A673 (cell line): ENCODE measurements around the gene UNKL.

Experiments
- CTCF ChIP-seq: fragments of 300-800, 200-600 bp; sonication (generic); conservative IDR thresholded peaks from 2 replicates; pipeline ENCODE4 v1.5.1; 2017; ENCODE audit warnings: low read depth, mild to moderate bottlenecking, antibody characterized with exemption, low read length, moderate library complexity, mixed read lengths
- EZH2 ChIP-seq: fragments of 200-600 bp; sonication (generic); IDR thresholded peaks from 2 replicates; pipeline ENCODE4 v1.6.1; 2017; ENCODE audit warnings: borderline replicate concordance, low read depth, mild to moderate bottlenecking, mixed read lengths, antibody characterized with exemption, low read length; ENCODE audit not compliant: poor library complexity, severe bottlenecking

- TF ChIP-seq CTCF (no peak), EZH2 (no peak)
These were observed 86.9 kb downstream of the UNKL start for GRCh38 chr16:1327619-1327947.
